ENCODE results near the gene FUNDC2.

GRCh38 chrX:155052738-155053498 is 26.3 kb downstream of the FUNDC2 start:
- TF ChIP-seq CHD4 (IDR thresholded peaks at IDR 0.05; ENCODE audit: borderline replicate concordance), result no peak
- TF ChIP-seq REST (IDR thresholded peaks at IDR 0.05), result no peak
- TF ChIP-seq, protein P1, sequence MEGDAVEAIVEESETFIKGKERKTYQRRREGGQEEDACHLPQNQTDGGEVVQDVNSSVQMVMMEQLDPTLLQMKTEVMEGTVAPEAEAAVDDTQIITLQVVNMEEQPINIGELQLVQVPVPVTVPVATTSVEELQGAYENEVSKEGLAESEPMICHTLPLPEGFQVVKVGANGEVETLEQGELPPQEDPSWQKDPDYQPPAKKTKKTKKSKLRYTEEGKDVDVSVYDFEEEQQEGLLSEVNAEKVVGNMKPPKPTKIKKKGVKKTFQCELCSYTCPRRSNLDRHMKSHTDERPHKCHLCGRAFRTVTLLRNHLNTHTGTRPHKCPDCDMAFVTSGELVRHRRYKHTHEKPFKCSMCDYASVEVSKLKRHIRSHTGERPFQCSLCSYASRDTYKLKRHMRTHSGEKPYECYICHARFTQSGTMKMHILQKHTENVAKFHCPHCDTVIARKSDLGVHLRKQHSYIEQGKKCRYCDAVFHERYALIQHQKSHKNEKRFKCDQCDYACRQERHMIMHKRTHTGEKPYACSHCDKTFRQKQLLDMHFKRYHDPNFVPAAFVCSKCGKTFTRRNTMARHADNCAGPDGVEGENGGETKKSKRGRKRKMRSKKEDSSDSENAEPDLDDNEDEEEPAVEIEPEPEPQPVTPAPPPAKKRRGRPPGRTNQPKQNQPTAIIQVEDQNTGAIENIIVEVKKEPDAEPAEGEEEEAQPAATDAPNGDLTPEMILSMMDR (IDR thresholded peaks at IDR 0.05), result no peak
- TF ChIP-seq MAZ (IDR thresholded peaks at IDR 0.05; ENCODE audit: borderline replicate concordance, low read depth, low read length), result no peak
- TF ChIP-seq EP300 (IDR thresholded peaks at IDR 0.05), result no peak
- TF ChIP-seq EHMT2 (IDR thresholded peaks at IDR 0.05; ENCODE audit: low read depth), result no peak
- no peak for TF ChIP-seq SMC3 (IDR thresholded peaks at IDR 0.05)
- no peak for TF ChIP-seq RFX5 (IDR thresholded peaks at IDR 0.05)
- no peak for TF ChIP-seq USF2 (IDR thresholded peaks at IDR 0.05)
- TF ChIP-seq ZNF302 (CRISPR knock-in tag; IDR thresholded peaks at IDR 0.05), result no peak
- TF ChIP-seq POLR2A (IDR thresholded peaks at IDR 0.05; ENCODE audit: low read length), result no peak
- no peak for TF ChIP-seq MAFK (IDR thresholded peaks at IDR 0.05; ENCODE audit: partially characterized antibody)
- TF ChIP-seq POLR2AphosphoS2 (conservative IDR thresholded peaks at IDR 0.05; ENCODE audit: low read length), result no peak
- no peak for TF ChIP-seq RCOR1 (IDR thresholded peaks at IDR 0.05; ENCODE audit: low read depth, low read length)
